Measurements from ENCODE around the gene PPP1R16B. TPM values are rescaled to one million over a fixed set of nuclear protein-coding genes. Genes with fewer than 3 reads are reported as not detected.

Gene PPP1R16B
- total and polyA plus RNA-seq, 2 of the 8 experiments (the other 6 are each of a cell fraction or from before 2014, with no cell fraction given), result 2.6 to 8.9 TPM

- no peak overlapping the region for H2BK15ac ChIP-seq (ENCODE audit: low read length)
- H4K8ac ChIP-seq (ENCODE audit: extremely low read depth, insufficient read depth, low read length), result no peak overlapping the region
- H2BK20ac ChIP-seq (ENCODE audit: low read length), result no peak overlapping the region
- H4K20me1 ChIP-seq (replicated peaks in 1 of 2; ENCODE audit: control insufficient read depth in 1 of 2, insufficient read depth in 2 of 2, low read length in 2 of 2), result no peaks in the 10 kb centered on the region
- no peak overlapping the region for H3K4me3 ChIP-seq (ENCODE audit: extremely low read depth in 1 of 4, insufficient read depth in 2 of 4, low read depth in 3 of 4, low read length in 4 of 4)
- H3K79me1 ChIP-seq (ENCODE audit: low read depth, low read length), result no peaks in the 10 kb centered on the region; the same call in 1 of the 2 replicates
- no peak overlapping the region for H3K56ac ChIP-seq (replicated peaks; ENCODE audit: insufficient read length, low read depth, low read length)
- H3K23ac ChIP-seq (ENCODE audit: insufficient read length), result no peak overlapping the region
- no peaks in the 10 kb centered on the region for H3K36me3 ChIP-seq (ENCODE audit: control insufficient read depth in 2 of 4, insufficient read depth in 4 of 4, low read length in 3 of 4)
- no peaks in the 10 kb centered on the region for H3K23me2 ChIP-seq (ENCODE audit: low read depth, low read length)
- no peak for FAIRE-seq
- no peak overlapping the region for H3K9ac ChIP-seq (replicated peaks in 1 of 4; ENCODE audit: extremely low read depth in 1 of 4, low read depth in 3 of 4, low read length in 3 of 4)
- H2AK5ac ChIP-seq (ENCODE audit: low read depth, low read length), result no peak overlapping the region
- H3K14ac ChIP-seq (ENCODE audit: insufficient read length), result no peak overlapping the region
- H3K4ac ChIP-seq (replicated peaks; ENCODE audit: insufficient read length, low read depth, low read length), result no peak overlapping the region
- no peak for DNase-seq (ENCODE audit: low read depth in 1 of 2, low spot score in 2 of 2)
- no peaks in the 10 kb centered on the region for H3K79me2 ChIP-seq (ENCODE audit: control insufficient read depth in 1 of 2, insufficient read depth in 2 of 2, low read length in 2 of 2)
- 89% methylated on average over 12 of the region's 12 CpGs; no CpG with 5 or more reads in 1 of the 2 experiments for WGBS, 2 experiments (ENCODE audit: extremely low coverage in 1 of 2, insufficient coverage in 1 of 2, insufficient read length in 1 of 2, insufficient replicate concordance in 2 of 2, low coverage in 1 of 2, low lambda C conversion rate in 2 of 2, missing lambda C conversion rate in 1 of 2)
- TF ChIP-seq ZNF274 (IDR thresholded peaks at IDR 0.05; ENCODE audit: borderline replicate concordance, extremely low read depth, low read length) (no peak), POLR2AphosphoS5 (IDR thresholded peaks at IDR 0.05; ENCODE audit: low read depth, low read length) (no peak), YY1 (IDR thresholded peaks at IDR 0.05; ENCODE audit: low read depth, low read length) (no peak), ASH2L (IDR thresholded peaks at IDR 0.05; ENCODE audit: low read length) (no peak), JUND (IDR thresholded peaks at IDR 0.05; ENCODE audit: low read length) (no peak), KDM5A (IDR thresholded peaks at IDR 0.05; ENCODE audit: low read length) (no peak), EZH2 (IDR thresholded peaks at IDR 0.05; ENCODE audit: low read depth, low read length, severe bottlenecking) (no peak), CHD1 (IDR thresholded peaks at IDR 0.05; ENCODE audit: low read depth, low read length) (no peak), SAP30 (IDR thresholded peaks at IDR 0.05; ENCODE audit: insufficient read depth, insufficient replicate concordance, low read length) (no peak)
- peaks cover 0 to 7% (median 4%) of the 10 kb centered on the region in 4 experiments; a peak in 5 of 7 replicates for H3K4me1 ChIP-seq (replicated peaks in 1 of 4; ENCODE audit: control insufficient read depth in 3 of 4, insufficient read depth in 4 of 4, low read length in 3 of 4)
- H4K5ac ChIP-seq (ENCODE audit: insufficient read length, low read depth, low read length), result no peak overlapping the region
- no peak overlapping the region for H3K18ac ChIP-seq (ENCODE audit: extremely low read depth, low read length)
- ChIA-PET POLR2A (ENCODE audit: partially characterized antibody) (no interaction called here), CTCF (ENCODE audit: partially characterized antibody) (interaction anchor here (1.3 to 3.5 kb wide), 3 partner anchors 8 to 27 kb away, joined by 3 to 14 read pairs (median 9); no protein-coding TSS in a partner anchor)
- H3K9me3 ChIP-seq (ENCODE audit: insufficient read depth in 2 of 2, low read depth in 1 of 2, low read length in 1 of 2), result no peaks in the 10 kb centered on the region
- H3K4me2 ChIP-seq (ENCODE audit: insufficient read depth in 1 of 2, low read depth in 2 of 2, low read length in 2 of 2), result no peak overlapping the region
- no peak overlapping the region for H2BK120ac ChIP-seq (replicated peaks; ENCODE audit: low read depth, low read length)
- H2BK12ac ChIP-seq (ENCODE audit: low read depth, low read length), result no peak overlapping the region
- H3K27me3 ChIP-seq (replicated peaks in 1 of 4; ENCODE audit: control insufficient read depth in 3 of 4, extremely low read depth in 1 of 4, insufficient read depth in 3 of 4, low read length in 3 of 4), result no peaks in the 10 kb centered on the region
- no peak overlapping the region for H2BK5ac ChIP-seq (ENCODE audit: low read depth, low read length)
- no peak overlapping the region for H2AFZ ChIP-seq (ENCODE audit: low read length)
- H3K27ac ChIP-seq (ENCODE audit: low read depth, low read length), result no peak overlapping the region
- no peak overlapping the region for H4K91ac ChIP-seq (replicated peaks; ENCODE audit: insufficient read length, low read length)
Measured at GRCh38 chr20:38866265-38867061, 61.0 kb downstream of the PPP1R16B start.
